Liver (tissue), 9 donors: ENCODE results near the gene AAK1. TPM values are rescaled to one million over a fixed set of nuclear protein-coding genes. Genes with fewer than 3 reads are reported as not detected.

Source experiments
- DNase-seq: peaks from one replicate; pipeline ENCODE4 v3.0.0-alpha.2; 2017; ENCODE audit warnings: low spot score
- H3K27ac ChIP-seq, 2 donors: one replicate each; pipeline ENCODE4 v1.7.0; 2013; ENCODE audit warnings: inconsistent platforms in 2 of 2, low read length in 2 of 2, control low read depth in 1 of 2, low read depth in 1 of 2, mild to moderate bottlenecking in 1 of 2
- H3K27me3 ChIP-seq, 4 donors: one replicate each; pipeline versions ENCODE4 v1.6.1 to v1.7.0; 2013; ENCODE audit warnings: low read length in 3 of 4, inconsistent platforms in 1 of 4, mild to moderate bottlenecking in 1 of 4, moderate library complexity in 1 of 4; ENCODE audit not compliant: control insufficient read depth in 4 of 4, insufficient read depth in 4 of 4
- H3K36me3 ChIP-seq, 4 donors: one replicate each; pipeline versions ENCODE4 v1.6.1 to v1.7.0; 2013; ENCODE audit warnings: low read length in 3 of 4, mild to moderate bottlenecking in 3 of 4, low read depth in 1 of 4, moderate library complexity in 1 of 4; ENCODE audit not compliant: control insufficient read depth in 4 of 4, insufficient read depth in 3 of 4
- H3K4me1 ChIP-seq, 4 donors: one replicate each; pipeline versions ENCODE4 v1.6.1 to v1.7.0; 2013; ENCODE audit warnings: low read length in 3 of 4, mild to moderate bottlenecking in 3 of 4, moderate library complexity in 1 of 4; ENCODE audit not compliant: control insufficient read depth in 4 of 4, insufficient read depth in 4 of 4
- H3K4me3 ChIP-seq, 3 donors: one replicate each; pipeline versions ENCODE4 v1.6.1 to v1.7.0; 2013; ENCODE audit warnings: low read length in 3 of 3, control low read depth in 1 of 3, low read depth in 1 of 3, mild to moderate bottlenecking in 1 of 3
- H3K9ac ChIP-seq, 2 donors: one replicate each; pipeline ENCODE4 v1.7.0; 2013; ENCODE audit warnings: low read length in 2 of 2, mild to moderate bottlenecking in 2 of 2, moderate library complexity in 2 of 2, control low read depth in 1 of 2, low read depth in 1 of 2
- H3K9me3 ChIP-seq, 4 donors: one replicate each; pipeline versions ENCODE4 v1.6.1 to v1.7.0; 2013; ENCODE audit warnings: low read length in 3 of 4; ENCODE audit not compliant: control insufficient read depth in 4 of 4
- ATF3 ChIP-seq: IDR thresholded peaks from 2 replicates; pipeline ENCODE4 v1.6.1; 2016; ENCODE audit warnings: antibody characterized with exemption
- EGR1 ChIP-seq, 2 donors: IDR thresholded peaks; 2 replicates each; pipeline ENCODE4 v1.6.1; 2016 to 2018; ENCODE audit warnings: antibody characterized with exemption in 2 of 2, low read depth in 2 of 2
- FOXA1 ChIP-seq: IDR thresholded peaks from 2 replicates; pipeline ENCODE4 v1.6.1; 2016; ENCODE audit warnings: antibody characterized with exemption
- FOXA2 ChIP-seq: IDR thresholded peaks from 2 replicates; pipeline ENCODE4 v1.6.1; 2016; ENCODE audit warnings: antibody characterized with exemption
- GABPA ChIP-seq, 2 donors: IDR thresholded peaks in 1 of 2; conservative IDR thresholded peaks in 1 of 2; 2 replicates each; pipeline ENCODE4 v1.6.1; 2016; ENCODE audit warnings: antibody characterized with exemption in 2 of 2, mild to moderate bottlenecking in 1 of 2, moderate library complexity in 1 of 2
- HNF4A ChIP-seq, 2 donors: conservative IDR thresholded peaks; 2 replicates each; pipeline ENCODE4 v1.6.1; 2016; ENCODE audit warnings: antibody characterized with exemption in 2 of 2, mild to moderate bottlenecking in 2 of 2
- HNF4G ChIP-seq: IDR thresholded peaks from 2 replicates; pipeline ENCODE4 v1.6.1; 2016; ENCODE audit warnings: antibody characterized with exemption
- JUND ChIP-seq, 2 donors: IDR thresholded peaks; 2 replicates each; pipeline ENCODE4 v1.6.1; 2016; ENCODE audit warnings: antibody characterized with exemption in 2 of 2
- MAX ChIP-seq: IDR thresholded peaks from 2 replicates; pipeline ENCODE4 v1.6.1; 2016; ENCODE audit warnings: antibody characterized with exemption
- NR2F2 ChIP-seq: IDR thresholded peaks from 2 replicates; pipeline ENCODE4 v1.6.1; 2016; ENCODE audit warnings: antibody characterized with exemption
- RAD21 ChIP-seq, 2 donors: IDR thresholded peaks; 2 replicates each; pipeline ENCODE4 v1.6.1; 2016; ENCODE audit warnings: antibody characterized with exemption in 2 of 2, mild to moderate bottlenecking in 2 of 2
- RXRA ChIP-seq, 2 donors: IDR thresholded peaks; 2 replicates each; pipeline ENCODE4 v1.6.1; 2017 to 2018; ENCODE audit warnings: antibody characterized with exemption in 2 of 2, mild to moderate bottlenecking in 1 of 2
- SP1 ChIP-seq: IDR thresholded peaks from 2 replicates; pipeline ENCODE4 v1.6.1; 2018; ENCODE audit warnings: antibody characterized with exemption, mild to moderate bottlenecking
- TAF1 ChIP-seq: conservative IDR thresholded peaks from 2 replicates; pipeline ENCODE4 v1.6.1; 2016; ENCODE audit warnings: antibody characterized with exemption, mild to moderate bottlenecking
- YY1 ChIP-seq: IDR thresholded peaks from 2 replicates; pipeline ENCODE4 v1.6.1; 2016; ENCODE audit warnings: antibody characterized with exemption, mild to moderate bottlenecking
- ZBTB33 ChIP-seq: IDR thresholded peaks from 2 replicates; pipeline ENCODE4 v1.6.1; 2016; ENCODE audit warnings: antibody characterized with exemption
- WGBS: extraction: QIAGEN DNeasy Blood & Tissue Kit; methylation state at CpG from one replicate; pipeline ENCODE4 v1.1.7; 2013; 5-methylcytosine and 5-hydroxymethylcytosine counted together
- polyA plus RNA-seq, 2 donors: library from polyadenylated mRNA; stranded (reverse) in 1 of 2; unstranded in 1 of 2; fragments of 200-250 nt in 1 of 2; fragments of >200 nt in 1 of 2; fragmentation: Nextera tagmentation in 1 of 2; extraction: Ambion mirVana in 1 of 2; gene quantifications; one replicate each; pipeline versions ENCODE4 v1.2.1 to v1.2.3, GENCODE V29; 2013 to 2015
- total RNA-seq, 2 donors: library from RNA; depleted of rRNA; stranded (reverse); fragments of >200 nt; gene quantifications; one replicate each; pipeline ENCODE4 v1.2.3, GENCODE V29; 2014
- TF ChIP-seq, protein P1 (sequence below): fragments of 150-350 bp; IDR thresholded peaks from 2 replicates; pipeline ENCODE4 v1.5.1; 2017; ENCODE audit warnings: improper control_type of control experiment, low read depth, low read length; ENCODE audit not compliant: missing input control
- TF ChIP-seq, protein P2 (sequence below): IDR thresholded peaks from 2 replicates; pipeline ENCODE4 v1.6.1; 2016; ENCODE audit warnings: antibody characterized with exemption, mild to moderate bottlenecking
- donor health status: healthy.
- donor health status: healthy.
- donor health status: healthy.
- donor health status: healthy.
- donor health status: healthy.

Gene AAK1
- total and polyA plus RNA-seq, 4 donors = 3.9 to 14.3 (median 11.3) TPM

DNA sequence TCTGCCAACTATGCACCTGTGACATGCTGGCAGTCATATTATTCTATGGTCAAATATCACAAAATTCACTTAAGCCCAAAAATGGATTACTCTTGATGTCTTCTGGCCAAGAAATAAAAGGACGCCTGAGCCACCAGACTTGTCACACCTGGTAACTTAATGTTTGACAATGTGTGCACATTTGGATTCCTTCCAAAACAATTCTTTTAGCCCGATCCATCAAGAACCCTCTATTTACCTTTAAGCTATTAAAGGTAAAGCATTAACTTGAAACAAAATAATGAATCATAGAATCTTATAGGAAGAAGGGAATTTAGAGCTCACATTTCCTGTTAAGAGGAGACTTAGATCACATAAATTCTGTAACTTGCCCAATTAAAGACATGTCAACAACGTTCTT lies 159.8 kb downstream of the AAK1 start:
- H3K9me3 ChIP-seq = no peaks in the 10 kb centered on the region
- TF ChIP-seq FOXA2 (no peak), ATF3 (no peak), TAF1 (no peak), RAD21 (IDR thresholded peaks at IDR 0.05) (no peak), EGR1 (IDR thresholded peaks at IDR 0.05; ENCODE audit: low read depth in 2 of 2) (no peak), HNF4G (no peak), JUND (IDR thresholded peaks at IDR 0.05) (no peak), SP1 (no peak), MAX (no peak), GABPA (IDR thresholded peaks at IDR 0.05 in 1 of 2, conservative IDR thresholded peaks at IDR 0.05 in 1 of 2) (no peak), YY1 (no peak), HNF4A (conservative IDR thresholded peaks at IDR 0.05) (no peak), RXRA (IDR thresholded peaks at IDR 0.05) (no peak), FOXA1 (no peak), ZBTB33 (no peak), NR2F2 (no peak)
- TF ChIP-seq, protein P1, sequence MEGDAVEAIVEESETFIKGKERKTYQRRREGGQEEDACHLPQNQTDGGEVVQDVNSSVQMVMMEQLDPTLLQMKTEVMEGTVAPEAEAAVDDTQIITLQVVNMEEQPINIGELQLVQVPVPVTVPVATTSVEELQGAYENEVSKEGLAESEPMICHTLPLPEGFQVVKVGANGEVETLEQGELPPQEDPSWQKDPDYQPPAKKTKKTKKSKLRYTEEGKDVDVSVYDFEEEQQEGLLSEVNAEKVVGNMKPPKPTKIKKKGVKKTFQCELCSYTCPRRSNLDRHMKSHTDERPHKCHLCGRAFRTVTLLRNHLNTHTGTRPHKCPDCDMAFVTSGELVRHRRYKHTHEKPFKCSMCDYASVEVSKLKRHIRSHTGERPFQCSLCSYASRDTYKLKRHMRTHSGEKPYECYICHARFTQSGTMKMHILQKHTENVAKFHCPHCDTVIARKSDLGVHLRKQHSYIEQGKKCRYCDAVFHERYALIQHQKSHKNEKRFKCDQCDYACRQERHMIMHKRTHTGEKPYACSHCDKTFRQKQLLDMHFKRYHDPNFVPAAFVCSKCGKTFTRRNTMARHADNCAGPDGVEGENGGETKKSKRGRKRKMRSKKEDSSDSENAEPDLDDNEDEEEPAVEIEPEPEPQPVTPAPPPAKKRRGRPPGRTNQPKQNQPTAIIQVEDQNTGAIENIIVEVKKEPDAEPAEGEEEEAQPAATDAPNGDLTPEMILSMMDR = no peak
- TF ChIP-seq, protein P2, sequence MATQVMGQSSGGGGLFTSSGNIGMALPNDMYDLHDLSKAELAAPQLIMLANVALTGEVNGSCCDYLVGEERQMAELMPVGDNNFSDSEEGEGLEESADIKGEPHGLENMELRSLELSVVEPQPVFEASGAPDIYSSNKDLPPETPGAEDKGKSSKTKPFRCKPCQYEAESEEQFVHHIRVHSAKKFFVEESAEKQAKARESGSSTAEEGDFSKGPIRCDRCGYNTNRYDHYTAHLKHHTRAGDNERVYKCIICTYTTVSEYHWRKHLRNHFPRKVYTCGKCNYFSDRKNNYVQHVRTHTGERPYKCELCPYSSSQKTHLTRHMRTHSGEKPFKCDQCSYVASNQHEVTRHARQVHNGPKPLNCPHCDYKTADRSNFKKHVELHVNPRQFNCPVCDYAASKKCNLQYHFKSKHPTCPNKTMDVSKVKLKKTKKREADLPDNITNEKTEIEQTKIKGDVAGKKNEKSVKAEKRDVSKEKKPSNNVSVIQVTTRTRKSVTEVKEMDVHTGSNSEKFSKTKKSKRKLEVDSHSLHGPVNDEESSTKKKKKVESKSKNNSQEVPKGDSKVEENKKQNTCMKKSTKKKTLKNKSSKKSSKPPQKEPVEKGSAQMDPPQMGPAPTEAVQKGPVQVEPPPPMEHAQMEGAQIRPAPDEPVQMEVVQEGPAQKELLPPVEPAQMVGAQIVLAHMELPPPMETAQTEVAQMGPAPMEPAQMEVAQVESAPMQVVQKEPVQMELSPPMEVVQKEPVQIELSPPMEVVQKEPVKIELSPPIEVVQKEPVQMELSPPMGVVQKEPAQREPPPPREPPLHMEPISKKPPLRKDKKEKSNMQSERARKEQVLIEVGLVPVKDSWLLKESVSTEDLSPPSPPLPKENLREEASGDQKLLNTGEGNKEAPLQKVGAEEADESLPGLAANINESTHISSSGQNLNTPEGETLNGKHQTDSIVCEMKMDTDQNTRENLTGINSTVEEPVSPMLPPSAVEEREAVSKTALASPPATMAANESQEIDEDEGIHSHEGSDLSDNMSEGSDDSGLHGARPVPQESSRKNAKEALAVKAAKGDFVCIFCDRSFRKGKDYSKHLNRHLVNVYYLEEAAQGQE = no peak
- no peak overlapping the region for H3K4me3 ChIP-seq
- DNase-seq = no peak
- WGBS = 53% methylated on average over 3 of the region's 3 CpGs
- H3K27me3 ChIP-seq = no peaks in the 10 kb centered on the region
- H3K9ac ChIP-seq = no peak overlapping the region
- peaks cover 0 to 2% (median 2%) of the 10 kb centered on the region in 4 donors for H3K36me3 ChIP-seq
- no peaks in the 10 kb centered on the region for H3K4me1 ChIP-seq
- no peak overlapping the region for H3K27ac ChIP-seq
